Measurements from ENCODE around the gene MACROD2. TPM values are rescaled to one million over a fixed set of nuclear protein-coding genes. Genes with fewer than 3 reads are reported as not detected.

MACROD2 gene
- polyA plus RNA-seq, 1 donor (not counting 4 experiments of a cell fraction or from before 2014, with no cell fraction given): 0.71 TPM

DNA sequence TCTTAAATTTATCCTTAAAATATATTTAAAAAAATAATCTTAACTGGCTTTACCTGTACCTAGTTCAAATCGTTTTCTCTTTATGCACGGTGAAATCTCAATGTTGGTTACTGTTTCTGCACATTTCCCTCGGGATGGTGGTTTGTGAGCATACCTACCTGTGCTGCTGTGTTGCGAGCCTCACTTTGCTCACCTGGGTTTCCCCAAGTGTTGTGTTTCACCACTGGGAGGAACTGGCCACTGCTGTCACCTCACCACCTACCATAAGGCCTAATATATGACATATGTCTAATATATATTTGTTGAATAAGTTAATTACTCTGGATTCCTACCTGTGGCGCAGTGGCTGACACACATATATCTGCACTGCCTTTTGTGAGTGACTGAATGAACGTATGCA is 835.6 kb downstream of the MACROD2 start:
- H2AFZ ChIP-seq (ENCODE audit: control insufficient read depth, low read length): peak overlapping the region; percentile 50
- H3K36me3 ChIP-seq (ENCODE audit: control insufficient read depth in 2 of 2, extremely low read depth in 1 of 2, insufficient read depth in 2 of 2, low read length in 2 of 2): no peaks in the 10 kb centered on the region
- TF ChIP-seq EZH2 (IDR thresholded peaks at IDR 0.05; ENCODE audit: low read length): no peak
- TF ChIP-seq, protein P1, sequence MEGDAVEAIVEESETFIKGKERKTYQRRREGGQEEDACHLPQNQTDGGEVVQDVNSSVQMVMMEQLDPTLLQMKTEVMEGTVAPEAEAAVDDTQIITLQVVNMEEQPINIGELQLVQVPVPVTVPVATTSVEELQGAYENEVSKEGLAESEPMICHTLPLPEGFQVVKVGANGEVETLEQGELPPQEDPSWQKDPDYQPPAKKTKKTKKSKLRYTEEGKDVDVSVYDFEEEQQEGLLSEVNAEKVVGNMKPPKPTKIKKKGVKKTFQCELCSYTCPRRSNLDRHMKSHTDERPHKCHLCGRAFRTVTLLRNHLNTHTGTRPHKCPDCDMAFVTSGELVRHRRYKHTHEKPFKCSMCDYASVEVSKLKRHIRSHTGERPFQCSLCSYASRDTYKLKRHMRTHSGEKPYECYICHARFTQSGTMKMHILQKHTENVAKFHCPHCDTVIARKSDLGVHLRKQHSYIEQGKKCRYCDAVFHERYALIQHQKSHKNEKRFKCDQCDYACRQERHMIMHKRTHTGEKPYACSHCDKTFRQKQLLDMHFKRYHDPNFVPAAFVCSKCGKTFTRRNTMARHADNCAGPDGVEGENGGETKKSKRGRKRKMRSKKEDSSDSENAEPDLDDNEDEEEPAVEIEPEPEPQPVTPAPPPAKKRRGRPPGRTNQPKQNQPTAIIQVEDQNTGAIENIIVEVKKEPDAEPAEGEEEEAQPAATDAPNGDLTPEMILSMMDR (optimal IDR thresholded peaks at IDR 0.05 in 1 of 3, IDR thresholded peaks at IDR 0.05 in 1 of 3, conservative IDR thresholded peaks at IDR 0.05 in 1 of 3; ENCODE audit: extremely low read depth in 1 of 3, insufficient read depth in 2 of 3, low read length in 3 of 3): no peak
- no peaks in the 10 kb centered on the region for H3K9me1 ChIP-seq (ENCODE audit: control insufficient read depth, extremely low read depth, insufficient read depth, low read length)
- H3K4me1 ChIP-seq (ENCODE audit: control insufficient read depth, extremely low read depth, insufficient read depth, low read length): peaks cover 7% of the 10 kb centered on the region
- no peaks in the 10 kb centered on the region for H3K9me3 ChIP-seq (ENCODE audit: control insufficient read depth, low read depth, low read length)
- no peaks in the 10 kb centered on the region for H3K79me2 ChIP-seq (ENCODE audit: control insufficient read depth, insufficient read depth, low read length)
- H4K20me1 ChIP-seq (ENCODE audit: control insufficient read depth, extremely low read depth, insufficient read depth, low read length): no peaks in the 10 kb centered on the region
- FAIRE-seq: no peak
- H3K27me3 ChIP-seq (ENCODE audit: control insufficient read depth, extremely low read depth, insufficient read depth, low read length): no peaks in the 10 kb centered on the region
- no peak for DNase-seq (ENCODE audit: low read depth, low spot score)
- H3K4me2 ChIP-seq (ENCODE audit: control insufficient read depth, extremely low read depth, insufficient read depth, low read depth, low read length): no peak overlapping the region
- H3K27ac ChIP-seq (ENCODE audit: control insufficient read depth, insufficient read depth, low read length): peak overlapping the region; percentile 4
- no peak overlapping the region for H3K9ac ChIP-seq (ENCODE audit: control insufficient read depth, extremely low read depth, insufficient read depth, low read length)
- dilution Hi-C loops (cut with MboI; ENCODE audit: extremely low pct_ligation_motif_present, low sequenced_read_pairs): no loop called here
- no peak overlapping the region for H3K4me3 ChIP-seq (ENCODE audit: control insufficient read depth in 2 of 3, extremely low read depth in 1 of 3, insufficient read depth in 2 of 3, low read depth in 1 of 3, low read length in 3 of 3)

DNA sequence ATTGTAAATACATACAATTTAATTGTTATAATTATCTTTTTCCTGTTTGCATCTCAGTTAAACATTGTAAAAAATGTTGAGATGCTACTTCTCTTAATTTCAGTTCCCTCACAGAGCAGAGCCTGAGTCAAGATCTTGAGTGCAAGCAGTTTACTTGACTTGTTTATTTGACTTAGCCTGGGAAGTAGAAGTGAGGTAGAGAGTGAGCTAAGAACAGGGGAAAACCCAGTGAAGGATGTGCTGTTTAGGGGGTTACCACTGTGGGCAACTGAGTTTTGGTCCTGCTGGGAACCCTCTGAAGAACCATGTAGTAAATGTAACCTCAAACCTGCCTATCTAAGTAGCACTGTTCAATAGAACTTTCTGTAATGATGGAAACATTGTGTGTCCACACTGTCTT is 837.3 kb downstream of the MACROD2 start:
- TF ChIP-seq EZH2 (IDR thresholded peaks at IDR 0.05; ENCODE audit: low read length): no peak
- TF ChIP-seq, protein P1 (optimal IDR thresholded peaks at IDR 0.05 in 1 of 3, IDR thresholded peaks at IDR 0.05 in 1 of 3, conservative IDR thresholded peaks at IDR 0.05 in 1 of 3; ENCODE audit: extremely low read depth in 1 of 3, insufficient read depth in 2 of 3, low read length in 3 of 3): no peak
- H3K79me2 ChIP-seq (ENCODE audit: control insufficient read depth, insufficient read depth, low read length): no peaks in the 10 kb centered on the region
- peaks cover 7% of the 10 kb centered on the region for H3K4me1 ChIP-seq (ENCODE audit: control insufficient read depth, extremely low read depth, insufficient read depth, low read length)
- no peak overlapping the region for H3K4me3 ChIP-seq (ENCODE audit: control insufficient read depth in 2 of 3, extremely low read depth in 1 of 3, insufficient read depth in 2 of 3, low read depth in 1 of 3, low read length in 3 of 3)
- no peak overlapping the region for H3K9ac ChIP-seq (ENCODE audit: control insufficient read depth, extremely low read depth, insufficient read depth, low read length)
- H3K27ac ChIP-seq (ENCODE audit: control insufficient read depth, insufficient read depth, low read length): no peak overlapping the region
- H4K20me1 ChIP-seq (ENCODE audit: control insufficient read depth, extremely low read depth, insufficient read depth, low read length): no peaks in the 10 kb centered on the region
- no peaks in the 10 kb centered on the region for H3K9me3 ChIP-seq (ENCODE audit: control insufficient read depth, low read depth, low read length)
- H3K9me1 ChIP-seq (ENCODE audit: control insufficient read depth, extremely low read depth, insufficient read depth, low read length): no peaks in the 10 kb centered on the region
- no peak overlapping the region for H2AFZ ChIP-seq (ENCODE audit: control insufficient read depth, low read length)
- no peaks in the 10 kb centered on the region for H3K36me3 ChIP-seq (ENCODE audit: control insufficient read depth in 2 of 2, extremely low read depth in 1 of 2, insufficient read depth in 2 of 2, low read length in 2 of 2)
- dilution Hi-C loops (cut with MboI; ENCODE audit: extremely low pct_ligation_motif_present, low sequenced_read_pairs): no loop called here
- no peaks in the 10 kb centered on the region for H3K27me3 ChIP-seq (ENCODE audit: control insufficient read depth, extremely low read depth, insufficient read depth, low read length)
- H3K4me2 ChIP-seq (ENCODE audit: control insufficient read depth, extremely low read depth, insufficient read depth, low read depth, low read length): no peak overlapping the region
- no peak for FAIRE-seq
- DNase-seq (ENCODE audit: low read depth, low spot score): no peak
